K562 (cell line): ENCODE data around the gene OR2AJ1.

ENCODE experiments used
- CBX2 ChIP-seq: fragments of 200-600 bp; sonication (generic); IDR thresholded peaks from one replicate; pipeline ENCODE4 v1.6.1; 2012; ENCODE audit warnings: mild to moderate bottlenecking, low read length, inconsistent platforms; ENCODE audit not compliant: insufficient read depth, poor library complexity, severe bottlenecking
- EP300 ChIP-seq: IDR thresholded peaks from 2 replicates; pipeline ENCODE4 v1.6.1; 2012; ENCODE audit warnings: low read length, improper control_type of control experiment
- LEF1 ChIP-seq: fragments of 450-650 bp; IDR thresholded peaks from 2 replicates; pipeline ENCODE4 v1.6.1; 2016; ENCODE audit warnings: mild to moderate bottlenecking
- MAFK ChIP-seq: IDR thresholded peaks from 2 replicates; pipeline ENCODE4 v1.6.1; 2011; ENCODE audit warnings: low read length, improper control_type of control experiment
- POLR2A ChIP-seq: fragments of 450-650 bp; conservative IDR thresholded peaks from 2 replicates; pipeline ENCODE4 v1.6.1; 2016
- POLR2AphosphoS5 ChIP-seq: IDR thresholded peaks from 2 replicates; pipeline ENCODE4 v1.6.1; 2011; ENCODE audit warnings: mild to moderate bottlenecking, low read depth, low read length, moderate library complexity; ENCODE audit not compliant: control insufficient read depth, insufficient read depth
- RBFOX2 ChIP-seq: fragments of 200-400 bp; formaldehyde crosslinking; IDR thresholded peaks from 2 replicates; pipeline ENCODE4 v1.6.1; 2017; ENCODE audit warnings: low read depth, mild to moderate bottlenecking, low read length, moderate library complexity
- STAG1 ChIP-seq: sonication (generic); formaldehyde crosslinking; IDR thresholded peaks from 2 replicates; pipeline ENCODE4 v1.5.0; 2020; ENCODE audit warnings: missing genetic modification reagents, borderline replicate concordance
- ZBTB17 ChIP-seq: fragments of 450-650 bp; formaldehyde crosslinking; IDR thresholded peaks from 2 replicates; pipeline ENCODE4 v1.4.0; 2020; ENCODE audit warnings: mild to moderate bottlenecking
- ZNF644 ChIP-seq: fragments of 200-800 bp; sonication (Bioruptor generic); IDR thresholded peaks from 2 replicates; pipeline ENCODE4 v1.6.1; 2016; ENCODE audit warnings: low read depth, missing genetic modification characterization, missing compliant biosample characterization
- ZZZ3 ChIP-seq: fragments of 450-650 bp; IDR thresholded peaks from 2 replicates; pipeline ENCODE4 v1.6.1; 2016; ENCODE audit warnings: antibody characterized with exemption, mild to moderate bottlenecking, moderate library complexity
- TF ChIP-seq, protein P1 (sequence below), 2 experiments: fragments of 450-650 bp; formaldehyde crosslinking in 1 of 2; IDR thresholded peaks; 2 replicates each; pipeline versions ENCODE4 v1.4.0 to v1.6.1; 2014 to 2020; ENCODE audit warnings: mild to moderate bottlenecking in 2 of 2, borderline replicate concordance in 1 of 2, low read depth in 1 of 2

DNA sequence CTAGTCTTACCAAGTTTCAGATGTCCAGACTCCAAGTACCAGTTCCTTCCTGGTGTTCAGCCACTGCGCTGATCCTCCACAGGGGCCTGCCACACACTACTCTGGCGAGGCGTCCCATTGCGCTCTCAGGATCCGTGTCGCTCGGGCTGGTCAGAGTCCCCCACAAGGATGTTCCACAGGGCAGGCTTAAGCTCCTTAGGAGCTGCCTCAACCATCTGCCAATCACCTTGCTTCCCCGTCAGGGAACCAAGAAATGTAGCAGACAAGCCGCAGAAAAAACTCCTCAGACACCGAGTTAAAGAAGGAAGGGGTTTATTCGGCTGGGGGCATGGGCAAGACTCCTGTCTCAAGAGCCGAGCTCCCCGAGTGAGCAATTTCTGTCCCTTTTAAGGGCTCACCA lies 19.5 kb upstream of the OR2AJ1 start:
- TF ChIP-seq ZNF644 (tag): no peak
- TF ChIP-seq ZZZ3: no peak
- no peak for TF ChIP-seq STAG1 (CRISPR knock-in tag)
- no peak for TF ChIP-seq RBFOX2
- TF ChIP-seq ZBTB17: no peak
- TF ChIP-seq, protein P1, sequence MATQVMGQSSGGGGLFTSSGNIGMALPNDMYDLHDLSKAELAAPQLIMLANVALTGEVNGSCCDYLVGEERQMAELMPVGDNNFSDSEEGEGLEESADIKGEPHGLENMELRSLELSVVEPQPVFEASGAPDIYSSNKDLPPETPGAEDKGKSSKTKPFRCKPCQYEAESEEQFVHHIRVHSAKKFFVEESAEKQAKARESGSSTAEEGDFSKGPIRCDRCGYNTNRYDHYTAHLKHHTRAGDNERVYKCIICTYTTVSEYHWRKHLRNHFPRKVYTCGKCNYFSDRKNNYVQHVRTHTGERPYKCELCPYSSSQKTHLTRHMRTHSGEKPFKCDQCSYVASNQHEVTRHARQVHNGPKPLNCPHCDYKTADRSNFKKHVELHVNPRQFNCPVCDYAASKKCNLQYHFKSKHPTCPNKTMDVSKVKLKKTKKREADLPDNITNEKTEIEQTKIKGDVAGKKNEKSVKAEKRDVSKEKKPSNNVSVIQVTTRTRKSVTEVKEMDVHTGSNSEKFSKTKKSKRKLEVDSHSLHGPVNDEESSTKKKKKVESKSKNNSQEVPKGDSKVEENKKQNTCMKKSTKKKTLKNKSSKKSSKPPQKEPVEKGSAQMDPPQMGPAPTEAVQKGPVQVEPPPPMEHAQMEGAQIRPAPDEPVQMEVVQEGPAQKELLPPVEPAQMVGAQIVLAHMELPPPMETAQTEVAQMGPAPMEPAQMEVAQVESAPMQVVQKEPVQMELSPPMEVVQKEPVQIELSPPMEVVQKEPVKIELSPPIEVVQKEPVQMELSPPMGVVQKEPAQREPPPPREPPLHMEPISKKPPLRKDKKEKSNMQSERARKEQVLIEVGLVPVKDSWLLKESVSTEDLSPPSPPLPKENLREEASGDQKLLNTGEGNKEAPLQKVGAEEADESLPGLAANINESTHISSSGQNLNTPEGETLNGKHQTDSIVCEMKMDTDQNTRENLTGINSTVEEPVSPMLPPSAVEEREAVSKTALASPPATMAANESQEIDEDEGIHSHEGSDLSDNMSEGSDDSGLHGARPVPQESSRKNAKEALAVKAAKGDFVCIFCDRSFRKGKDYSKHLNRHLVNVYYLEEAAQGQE (IDR thresholded peaks at IDR 0.05; ENCODE audit: borderline replicate concordance): no peak
- TF ChIP-seq, protein P1 (CRISPR knock-in tag; IDR thresholded peaks at IDR 0.05; ENCODE audit: low read depth): no peak
- no peak for TF ChIP-seq POLR2A
- TF ChIP-seq POLR2AphosphoS5: no peak
- no peak for TF ChIP-seq EP300
- TF ChIP-seq MAFK: no peak
- no peak for TF ChIP-seq CBX2
- no peak for TF ChIP-seq LEF1
